GM19372 (cell line): Measurements from ENCODE around the gene SKP2.
"Not testable (repeated sequence)": the region's sequence is repeated elsewhere in the genome, so short reads cannot be mapped to it uniquely, and the experiment has no call there.

Source experiments
- ATAC-seq: cut with Tn5 transposase; IDR thresholded peaks from one replicate; pipeline ENCODE4 v1.9.1; 2021; ENCODE audit warnings: mild to moderate bottlenecking, low read depth, moderate library complexity; ENCODE audit not compliant: unreplicated experiment

Gene SKP2

DNA sequence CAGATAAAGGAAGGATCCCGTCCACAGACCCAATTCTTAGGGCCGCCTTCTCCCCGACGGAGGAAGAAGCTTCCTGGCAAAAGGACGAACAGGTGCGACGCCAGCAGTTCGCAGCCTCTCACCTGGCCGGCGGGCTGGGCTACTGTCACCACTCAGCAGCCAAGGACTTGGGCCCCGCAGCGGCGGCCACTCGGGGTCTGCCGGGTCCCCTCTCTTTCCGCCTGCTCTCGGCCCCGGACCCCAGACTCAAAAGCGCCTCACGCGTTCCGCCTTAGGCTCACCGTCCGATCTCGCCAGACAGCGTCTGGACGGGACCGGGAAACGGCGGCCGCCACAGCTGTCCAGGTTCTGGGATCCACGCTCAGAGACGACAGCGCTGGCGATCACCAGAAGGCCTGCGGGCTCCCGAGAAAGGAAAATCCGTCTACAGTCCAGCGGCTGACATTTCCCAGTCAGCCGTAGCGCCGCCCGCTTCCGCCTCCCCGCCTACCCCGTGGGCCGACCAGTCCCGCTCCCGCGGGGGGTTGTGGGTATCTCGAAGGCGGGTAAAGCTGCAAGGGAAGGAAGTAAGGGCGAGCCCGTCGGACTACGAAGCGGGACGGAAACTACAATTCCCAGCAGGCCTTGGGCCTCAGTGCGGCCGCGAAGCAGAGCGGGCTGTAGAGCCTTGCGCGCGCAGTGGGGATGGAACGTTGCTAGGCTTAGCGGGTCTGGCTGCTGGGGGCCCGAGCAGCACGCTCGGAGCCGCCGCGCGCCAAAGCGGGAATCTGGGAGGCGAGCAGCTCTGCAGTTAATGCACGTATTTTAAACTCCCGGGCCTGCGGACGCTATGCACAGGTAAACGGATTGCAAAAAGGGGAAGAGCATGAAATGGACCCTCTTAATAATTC is at the start of gene SKP2, which contains the start of gene LMBRD2:
SKP2 (plus strand) TSS at position 678 of the 890 bp plus-strand sequence; CDS start at position 830, 152 bp downstream.
LMBRD2 (minus strand) TSS at position 454 of the 890 bp plus-strand sequence. CDS start 8,538 bp downstream, outside the sequence.
- peak; percentile 97 for ATAC-seq

GRCh38 chr5:36105819-36106218 is 46.1 kb upstream of the SKP2 start:
- ATAC-seq: no peak

DNA sequence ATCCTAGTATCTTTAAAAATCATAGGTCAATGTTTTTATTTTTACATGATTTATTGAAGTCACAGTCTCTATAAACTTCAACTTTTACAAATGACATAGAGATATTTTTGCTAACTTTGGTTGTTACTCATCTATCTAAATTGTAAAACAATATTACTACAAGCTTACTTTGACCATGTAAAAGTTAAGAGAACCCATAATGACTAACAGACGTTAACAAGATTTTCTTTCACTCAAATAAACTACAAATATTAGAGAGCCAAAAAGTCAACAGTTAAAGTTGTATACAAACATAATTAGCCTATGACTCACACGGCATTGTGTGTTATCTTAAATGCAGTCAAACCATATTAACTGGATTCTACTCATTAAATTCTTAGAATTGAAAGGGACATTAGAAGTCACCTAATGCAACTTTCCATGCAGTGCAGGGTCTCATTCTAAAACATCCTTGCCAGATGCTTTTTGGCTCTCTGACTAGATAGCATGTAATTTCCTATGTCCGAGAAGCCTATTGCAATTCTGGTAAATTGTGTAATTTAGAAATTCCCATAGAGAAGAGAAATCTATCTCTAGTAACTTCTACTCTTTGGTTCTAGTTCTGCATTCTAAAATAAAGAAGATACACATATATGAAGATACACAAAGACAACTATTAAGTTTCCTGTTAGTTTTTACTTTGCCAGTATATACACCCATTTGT is 43.0 kb upstream of the SKP2 start:
- ATAC-seq: no peak

DNA sequence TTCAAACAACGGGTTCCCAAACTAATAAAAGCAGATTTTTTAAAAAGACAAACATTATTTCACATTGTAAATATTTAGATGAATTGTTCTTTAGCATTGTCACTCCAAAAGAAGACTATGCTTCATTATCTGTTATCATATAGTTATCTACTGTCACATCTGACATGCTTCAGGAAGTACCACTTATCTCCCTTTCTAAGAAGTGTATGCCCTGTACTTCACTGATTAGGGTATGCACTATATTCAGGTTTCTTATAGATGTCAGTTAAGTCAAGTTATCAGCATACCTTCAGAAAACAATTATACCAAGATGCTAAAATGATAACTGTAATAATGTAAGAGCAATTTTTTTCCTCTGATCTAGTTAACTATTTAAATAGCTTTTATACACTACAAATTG is 40.7 kb upstream of the SKP2 start:
- ATAC-seq: no peak

DNA sequence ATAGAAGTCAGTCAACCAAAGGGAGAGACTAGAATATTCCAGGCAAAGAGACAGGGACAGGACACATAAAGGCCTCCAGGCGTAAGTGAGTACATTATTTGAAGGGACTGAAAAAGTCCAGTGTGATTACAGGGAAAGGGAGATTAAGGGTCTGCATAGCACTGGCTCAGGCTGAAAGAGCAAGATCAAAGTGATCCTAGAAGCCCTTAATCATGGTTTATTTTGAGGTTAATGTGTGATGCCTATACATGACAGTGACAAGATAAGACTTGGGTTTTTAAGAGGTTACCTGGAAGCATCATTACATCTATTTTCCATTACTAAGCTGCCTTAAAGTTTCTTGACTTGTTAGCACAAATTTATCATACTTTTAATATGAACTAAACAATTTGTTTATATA is 26.0 kb upstream of the SKP2 start:
- no peak for ATAC-seq

DNA sequence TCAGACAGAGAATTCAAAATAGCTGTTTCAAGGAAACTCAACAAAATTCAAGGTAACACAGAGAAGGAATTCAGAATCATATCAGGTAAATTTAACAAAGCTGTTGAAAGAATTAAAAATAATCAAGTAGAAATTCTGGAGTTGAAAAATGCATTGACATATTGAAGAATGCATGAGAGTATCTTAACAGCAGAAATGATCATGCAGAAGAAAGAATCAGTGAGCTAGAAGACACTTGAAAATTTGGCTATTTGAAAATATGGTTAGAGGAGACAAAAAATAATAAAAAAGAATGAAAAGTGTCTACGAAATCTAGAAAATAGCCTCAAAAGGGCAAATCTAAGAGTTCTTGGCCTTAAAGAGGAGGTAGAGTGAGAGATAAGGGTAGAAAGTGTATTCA is 23.1 kb upstream of the SKP2 start:
- ATAC-seq: no peak

- not testable (repeated sequence) for ATAC-seq
Measured at GRCh38 chr5:36129666-36130065, 22.2 kb upstream of the SKP2 start.

DNA sequence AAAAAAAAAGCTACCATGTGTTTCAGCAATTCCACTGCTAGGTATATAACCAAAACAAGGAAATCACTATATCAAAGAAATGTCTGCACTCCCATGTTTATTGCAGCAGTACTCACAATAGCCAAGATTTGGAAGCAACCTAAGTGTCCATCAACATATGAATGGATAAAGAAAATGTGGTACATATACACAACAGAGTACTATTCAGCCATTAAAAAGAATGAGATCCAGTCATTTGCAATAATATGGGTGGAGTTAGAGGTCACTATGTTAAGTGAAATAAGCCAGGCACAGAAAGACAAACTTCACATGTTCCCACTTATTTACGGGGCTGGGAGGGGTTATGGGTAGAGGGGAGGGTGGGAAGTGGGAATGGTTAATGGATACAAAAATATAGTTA is 18.9 kb upstream of the SKP2 start:
- not testable (repeated sequence) for ATAC-seq

GRCh38 chr5:36135988-36136387 is 15.9 kb upstream of the SKP2 start:
- ATAC-seq: no peak

DNA sequence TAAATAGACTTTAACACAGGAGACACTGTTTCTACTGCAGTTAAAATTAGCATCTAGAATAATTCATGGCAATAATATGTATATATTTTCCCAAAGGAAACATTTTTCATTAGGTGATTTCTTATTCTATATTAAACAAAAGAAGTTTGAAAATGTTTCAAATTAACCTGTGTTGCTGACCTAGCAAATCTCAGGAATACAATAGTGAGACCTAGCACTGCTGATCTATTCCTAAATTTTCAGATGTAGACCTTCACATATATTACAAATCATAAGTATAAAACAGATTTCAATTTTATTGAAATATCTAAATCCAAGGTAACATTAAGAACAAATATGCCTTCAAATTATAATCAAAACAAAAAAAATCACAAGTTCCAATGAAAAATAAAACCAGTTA is 15.3 kb upstream of the SKP2 start:
- ATAC-seq: no peak

DNA sequence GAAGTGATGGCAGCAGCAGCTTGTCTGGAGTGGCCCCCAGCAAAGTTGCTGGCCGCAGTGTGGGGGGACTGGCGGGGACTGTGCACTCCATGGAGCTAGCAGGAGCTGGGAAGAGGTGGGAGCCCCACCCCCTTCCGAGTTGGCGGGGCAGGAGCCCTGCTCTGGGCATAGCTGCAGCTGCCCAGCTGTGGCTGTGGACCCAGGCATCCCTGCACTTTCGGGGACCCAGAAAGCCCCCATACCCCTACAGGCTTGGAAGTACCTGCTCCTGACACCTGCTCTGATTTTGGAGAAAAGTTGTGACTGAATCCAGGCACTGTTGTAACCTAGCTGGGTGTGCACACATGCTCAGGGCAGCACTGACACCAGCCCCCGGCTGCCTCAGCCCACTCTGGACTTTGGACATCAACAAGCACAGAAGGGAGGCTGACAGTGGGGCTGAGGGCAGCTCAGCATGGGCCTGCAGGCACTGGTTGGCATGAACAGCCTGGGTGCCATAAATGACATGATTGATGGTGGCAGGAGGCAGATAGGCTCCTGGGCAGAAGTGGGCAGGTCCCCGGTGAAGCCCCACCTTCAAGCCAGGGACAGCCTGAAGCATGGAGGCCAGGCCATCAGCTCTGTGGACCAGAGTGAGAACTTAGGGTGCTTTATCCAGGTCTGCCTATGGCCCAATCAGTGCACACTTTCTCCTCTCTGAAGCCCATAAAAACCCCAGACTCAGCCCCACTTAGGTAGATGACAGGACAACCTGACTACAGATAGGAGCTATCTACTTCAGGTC is 12.8 kb upstream of the SKP2 start:
- ATAC-seq: no peak

DNA sequence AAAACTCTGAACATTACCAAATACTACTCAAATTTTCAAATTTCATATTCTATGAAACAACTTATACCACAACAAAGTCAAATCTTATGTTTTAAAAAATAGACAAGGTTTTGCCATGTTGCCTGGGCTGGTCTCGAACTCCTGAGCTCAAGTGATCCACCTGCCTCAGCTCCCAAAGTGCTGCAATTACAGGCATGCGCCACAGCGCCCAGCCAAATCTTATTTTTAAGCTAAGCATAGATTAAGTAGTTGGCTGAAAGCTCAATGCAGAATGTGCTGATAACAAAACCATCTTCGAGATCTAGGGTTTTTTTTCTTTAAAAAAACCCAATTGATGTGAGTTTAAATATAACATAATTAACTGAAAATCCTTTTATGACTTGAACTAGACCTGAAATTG is 6.6 kb upstream of the SKP2 start:
- no peak for ATAC-seq

DNA sequence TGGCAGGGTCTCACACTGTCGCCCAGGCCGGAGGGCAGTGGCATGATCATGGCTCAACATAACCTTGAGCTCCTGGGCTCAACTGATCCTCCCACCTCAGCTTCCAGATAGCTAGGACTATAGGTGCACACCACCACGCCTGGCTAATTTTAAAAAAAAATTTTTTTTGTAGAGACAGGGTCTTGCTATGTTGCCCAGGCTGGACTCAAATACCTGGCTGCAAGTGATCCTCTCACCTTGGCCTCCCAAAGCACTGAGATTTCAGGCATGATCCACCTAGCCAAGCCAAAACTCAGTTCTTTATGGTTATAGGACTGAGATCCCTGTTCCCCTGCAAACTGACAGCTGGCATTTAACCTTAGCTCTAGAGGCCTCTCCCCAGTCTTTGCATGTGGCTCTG is 5.5 kb upstream of the SKP2 start:
- no peak for ATAC-seq

DNA sequence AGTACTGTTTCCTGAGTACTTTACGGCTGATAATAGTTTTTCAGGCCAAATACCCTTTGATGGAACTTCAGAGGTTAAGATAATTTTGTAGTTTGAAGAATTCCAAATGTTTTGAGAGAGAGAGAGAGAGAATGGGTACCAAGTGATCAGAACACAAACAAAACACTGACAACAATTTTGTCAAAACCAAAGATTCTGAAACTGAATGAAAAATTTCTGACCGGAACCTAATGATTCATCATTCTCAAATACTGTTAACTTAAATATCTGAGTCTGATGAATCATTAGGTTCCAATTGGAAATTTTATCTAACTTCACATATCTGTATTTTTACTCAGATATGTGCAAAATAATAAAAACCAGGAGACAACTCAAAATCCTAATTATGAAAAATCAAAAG is 4.2 kb upstream of the SKP2 start:
- ATAC-seq: no peak

GRCh38 chr5:36150676-36151433 is 1.1 kb upstream of the SKP2 start:
- ATAC-seq: no peak

DNA sequence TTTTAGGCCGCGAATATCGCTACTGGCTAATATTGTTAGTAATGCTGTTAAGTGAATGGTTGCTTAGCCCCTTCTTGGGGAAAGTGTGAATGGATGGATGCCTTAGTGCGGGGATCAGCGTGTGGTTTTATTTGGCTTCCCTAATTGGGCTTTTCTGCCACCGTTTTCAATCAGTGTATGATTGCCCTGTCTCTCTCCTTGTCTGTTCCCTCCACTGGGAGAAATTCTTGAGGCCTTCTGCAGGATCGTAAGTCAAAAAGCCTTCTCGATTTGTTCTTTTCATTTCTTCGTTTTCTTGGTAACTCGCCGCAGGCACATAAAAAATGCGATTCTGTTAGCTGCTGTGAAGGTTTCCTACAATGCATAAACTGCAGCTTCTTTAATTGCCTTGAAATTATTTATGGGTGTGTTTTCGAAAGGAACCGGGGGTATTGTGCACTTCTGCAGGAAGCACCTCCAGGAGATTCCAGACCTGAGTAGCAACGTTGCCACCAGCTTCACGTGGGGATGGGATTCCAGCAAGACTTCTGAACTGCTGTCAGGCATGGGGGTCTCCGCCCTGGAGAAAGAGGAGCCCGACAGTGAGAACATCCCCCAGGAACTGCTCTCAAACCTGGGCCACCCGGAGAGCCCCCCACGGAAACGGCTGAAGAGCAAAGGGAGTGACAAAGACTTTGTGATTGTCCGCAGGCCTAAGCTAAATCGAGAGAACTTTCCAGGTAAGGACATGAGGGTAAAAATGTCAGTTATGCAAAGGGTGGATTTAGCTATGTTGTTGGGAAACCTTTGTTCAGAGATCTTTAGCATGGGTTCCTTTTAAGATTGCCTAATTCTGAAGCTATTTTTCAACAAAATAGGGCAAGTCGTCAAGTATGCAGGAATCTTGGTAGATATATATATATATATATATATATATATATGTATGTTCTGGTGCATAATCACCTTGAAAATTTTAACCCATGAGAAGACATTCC is 700 bp downstream of the SKP2 start:
- ATAC-seq: no peak

DNA sequence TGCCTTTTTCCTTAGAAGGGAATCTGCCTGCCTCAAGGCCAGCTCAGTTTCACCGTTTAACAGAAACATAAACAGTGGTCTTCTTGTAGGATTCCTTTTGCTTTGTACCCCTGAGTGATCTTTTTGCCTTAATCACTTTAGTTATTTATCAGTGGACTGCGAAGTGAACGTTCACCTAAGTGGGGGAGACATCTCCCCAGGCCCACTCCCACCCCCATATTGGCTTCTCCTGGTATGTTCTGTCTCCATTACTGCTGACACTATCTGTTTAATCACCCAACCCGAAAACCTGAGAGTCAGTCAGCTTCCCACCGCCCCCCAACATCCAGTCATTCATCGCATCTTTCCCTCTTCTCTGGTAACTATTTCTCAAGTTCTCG is 1.4 kb downstream of the SKP2 start:
- no peak for ATAC-seq

DNA sequence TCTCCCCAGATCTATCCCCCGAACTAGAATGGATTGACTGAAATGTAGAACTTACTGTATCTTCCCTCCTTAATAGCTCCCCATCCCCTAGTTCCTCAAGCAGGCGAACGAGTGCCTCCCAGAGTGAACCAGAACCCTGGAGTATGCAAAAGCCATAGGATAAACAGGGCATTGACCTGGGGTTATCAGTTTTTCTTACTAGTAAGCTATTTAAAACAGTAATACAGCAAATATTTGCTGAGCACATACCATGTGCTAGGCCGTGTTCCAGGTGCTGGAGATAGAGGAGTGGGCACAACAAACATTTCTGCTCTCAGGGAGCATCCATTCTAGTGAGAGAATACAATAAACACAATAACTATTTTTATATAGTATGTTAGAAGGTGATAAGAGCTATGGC is 1.8 kb downstream of the SKP2 start:
- ATAC-seq: no peak

- ATAC-seq: no peak
Measured at GRCh38 chr5:36155291-36155690, 3.4 kb downstream of the SKP2 start.
